ENCODE results near the gene BBX.

DNA sequence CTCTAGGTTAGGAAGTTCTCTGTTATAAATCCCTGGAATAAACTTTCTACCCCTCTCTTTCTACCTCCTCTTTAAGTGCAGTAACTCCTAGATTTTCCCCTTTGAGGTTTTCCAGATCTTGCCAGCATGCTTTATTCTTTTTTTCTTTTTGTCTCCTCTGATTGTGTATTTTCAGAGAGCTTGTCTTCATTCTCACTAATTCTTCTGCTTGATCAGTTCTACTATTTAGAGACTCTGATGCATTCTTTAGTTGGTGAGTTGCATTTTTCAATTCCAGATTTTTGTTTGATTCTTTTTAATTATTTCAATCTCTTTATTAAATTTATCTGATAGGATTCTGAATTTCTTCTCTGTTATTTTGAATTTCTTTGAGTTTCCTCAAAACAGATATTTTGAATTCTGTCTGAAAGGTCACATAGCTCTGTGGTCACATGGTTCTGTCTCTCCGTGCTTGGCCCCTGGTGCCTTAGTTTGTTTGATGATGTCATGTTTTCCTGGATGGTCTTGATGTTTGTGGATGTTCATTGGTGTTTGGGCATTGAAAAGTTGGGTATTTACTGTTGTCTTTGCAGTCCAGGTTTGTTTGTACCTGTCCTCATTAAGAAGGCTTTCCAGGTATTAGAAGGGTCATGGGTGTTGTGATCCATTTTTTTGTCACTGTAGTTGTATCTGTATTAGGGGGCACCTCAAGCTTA lies 89.2 kb downstream of the BBX start:
- TF ChIP-seq MXI1 (IDR thresholded peaks at IDR 0.05; ENCODE audit: borderline replicate concordance, low read depth, low read length) (no peak), FIP1L1 (IDR thresholded peaks at IDR 0.05; ENCODE audit: borderline replicate concordance, insufficient read depth, low read depth, low read length) (no peak), ETV5 (CRISPR knock-in tag; IDR thresholded peaks at IDR 0.05; ENCODE audit: borderline replicate concordance) (no peak), CTCF (CRISPR knock-in tag; IDR thresholded peaks at IDR 0.05) (no peak), ZNF292 (CRISPR knock-in tag; IDR thresholded peaks at IDR 0.05; ENCODE audit: borderline replicate concordance, low read depth) (no peak), ZNF556 (CRISPR knock-in tag; IDR thresholded peaks at IDR 0.05; ENCODE audit: borderline replicate concordance) (no peak), SNRNP70 (IDR thresholded peaks at IDR 0.05; ENCODE audit: low read depth, low read length) (no peak), ZBTB7A (CRISPR knock-in tag; IDR thresholded peaks at IDR 0.05) (no peak), ZNF543 (CRISPR knock-in tag; IDR thresholded peaks at IDR 0.05) (no peak), CBFB (CRISPR knock-in tag; IDR thresholded peaks at IDR 0.05) (no peak), THAP9 (CRISPR knock-in tag; IDR thresholded peaks at IDR 0.05; ENCODE audit: borderline replicate concordance) (no peak), SMAD1 (CRISPR knock-in tag; IDR thresholded peaks at IDR 0.05; ENCODE audit: borderline replicate concordance, low read depth) (no peak), GZF1 (CRISPR knock-in tag; IDR thresholded peaks at IDR 0.05) (no peak), PTBP1 (IDR thresholded peaks at IDR 0.05; ENCODE audit: low read depth, low read length, poor library complexity, severe bottlenecking) (no peak)
